ENCODE results near the gene KRTAP10-12. TPM values are rescaled to one million over a fixed set of nuclear protein-coding genes. Genes with fewer than 3 reads are reported as not detected.
"Not testable (repeated sequence)": the region's sequence is repeated elsewhere in the genome, so short reads cannot be mapped to it uniquely, and the experiment has no call there.

Gene KRTAP10-12, protein sequence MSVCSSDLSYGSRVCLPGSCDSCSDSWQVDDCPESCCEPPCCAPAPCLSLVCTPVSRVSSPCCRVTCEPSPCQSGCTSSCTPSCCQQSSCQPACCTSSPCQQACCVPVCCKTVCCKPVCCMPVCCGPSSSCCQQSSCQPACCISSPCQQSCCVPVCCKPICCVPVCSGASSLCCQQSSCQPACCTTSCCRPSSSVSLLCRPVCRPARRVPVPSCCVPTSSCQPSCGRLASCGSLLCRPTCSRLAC
- total RNA-seq (2016; rRNA removed; fragmentation: Illumina TruSeq; extraction: Trizol) (not detected in 2 replicates), polyA plus RNA-seq (2011; rRNA removed) (not detected in 2 replicates), polyA minus RNA-seq (2011; rRNA and poly(A)+ RNA removed; ENCODE audit: low replicate concordance) (not detected in 2 replicates), Bru-seq, nascent RNA (not detected), BruChase-seq, experiment 1, labeled RNA remaining after a 6-hour chase (not detected), BruChase-seq, experiment 2, labeled RNA remaining after a 2-hour chase (not detected)
- not detected in 2 replicates for total RNA-seq (2016; cell fraction: cytosol; rRNA removed; fragmentation: Illumina TruSeq; extraction: Trizol; ENCODE audit: low read depth)
- total RNA-seq (2016; cell fraction: insoluble cytoplasmic fraction; rRNA removed; fragmentation: Illumina TruSeq; extraction: Trizol) = not detected in 2 replicates
- not detected in 2 replicates for total RNA-seq (2016; cell fraction: membrane; rRNA removed; fragmentation: Illumina TruSeq; extraction: Trizol)
- total RNA-seq (2016; cell fraction: nucleus; rRNA removed; fragmentation: Illumina TruSeq; extraction: Trizol) = not detected in 2 replicates
- not detected in 2 replicates for polyA plus RNA-seq (2011; cell fraction: cytosol; rRNA removed)
- polyA plus RNA-seq (2011; cell fraction: nucleus; rRNA removed) = not detected in 2 replicates
- polyA plus RNA-seq (2012) = not detected in 2 replicates
- not detected in 2 replicates for polyA plus RNA-seq (2016; cell fraction: cytosol; fragmentation: Illumina TruSeq; extraction: Trizol; ENCODE audit: low read depth)
- polyA plus RNA-seq (2016; cell fraction: insoluble cytoplasmic fraction; fragmentation: Illumina TruSeq; extraction: Trizol; ENCODE audit: low read depth) = not detected in 2 replicates
- polyA plus RNA-seq (2016; cell fraction: membrane; fragmentation: Illumina TruSeq; extraction: Trizol; ENCODE audit: low read depth) = not detected in 2 replicates
- polyA plus RNA-seq (2016; cell fraction: nucleus; fragmentation: Illumina TruSeq; extraction: Trizol; ENCODE audit: insufficient read depth, low read depth) = not detected in 2 replicates
- polyA minus RNA-seq (2011; cell fraction: cytosol; rRNA and poly(A)+ RNA removed) = not detected in 2 replicates
- polyA minus RNA-seq (2011; cell fraction: nucleus; rRNA and poly(A)+ RNA removed) = not detected in 2 replicates
- long read RNA-seq, experiment 1 = 0 reads
- long read RNA-seq, experiment 2 = 0 reads

GRCh38 chr21:44697172-44697810 is at the start of gene KRTAP10-12:
Gene KRTAP10-12, plus strand, starts transcription at chr21:44697172. Its CDS starts 30 bp downstream, at chr21:44697202.
- FAIRE-seq; BruUV-seq (replicated peaks); DNase-seq (ENCODE audit: low spot score); POLR2A ChIA-PET; H4K20me1 ChIP-seq (ENCODE audit: insufficient read depth, low read length); H3K27me3 ChIP-seq (ENCODE audit: control insufficient read depth in 1 of 2, insufficient read depth in 2 of 2, low read length in 2 of 2); H2AFZ ChIP-seq (ENCODE audit: low read length); ATAC-seq; H3K79me2 ChIP-seq (ENCODE audit: insufficient read depth, low read length); H3K36me3 ChIP-seq (replicated peaks in 1 of 2; ENCODE audit: control insufficient read depth in 1 of 2, insufficient read depth in 2 of 2, low read length in 2 of 2); in situ Hi-C loops (cut with HindIII; ENCODE audit: extremely low pct_ligation_motif_present, low pct_unique_long_range_greater_than_20kb); CTCF ChIA-PET (ENCODE audit: low intra/inter-chr PET ratio, low total read pairs): not testable (repeated sequence)
- Histone ChIP-seq H3K9me3 (ENCODE audit: low read length) (peaks cover 16% of the 10 kb centered on the region), H3K4me1 (ENCODE audit: insufficient read depth, low read length) (peaks cover 72% of the 10 kb centered on the region), H3K27ac (ENCODE audit: extremely low read length, insufficient read depth, low read length) (peak within 1 kb of the TSS; percentile 35), H3K9ac (ENCODE audit: insufficient read depth, low read depth, low read length) (peak within 1 kb of the TSS; percentile 40), H3K4me3 (replicated peaks in 1 of 3; ENCODE audit: insufficient read depth in 1 of 3, low read depth in 2 of 3, low read length in 3 of 3) (peak within 1 kb of the TSS; percentile 40 to 68 (median 44); a peak in 5 of 6 replicates), H3K4me2 (ENCODE audit: low read depth, low read length) (peak within 1 kb of the TSS; percentile 80)
- intact Hi-C loops (cut with micrococcal nuclease; ENCODE audit: unreplicated experiment) = loop anchor here (10.0 kb wide), 1 partner anchor 62 kb away; the partner anchor contains the start of gene KRTAP10-10
- TF ChIP-seq THAP8 (CRISPR knock-in tag; IDR thresholded peaks at IDR 0.05; ENCODE audit: borderline replicate concordance) (0 out of 2 replicates have a peak, but pooled peaks have one; percentile 29), CHCHD3 (CRISPR knock-in tag; IDR thresholded peaks at IDR 0.05) (0 out of 2 replicates have a peak, but pooled peaks have one; percentile 50), ZNF768 (CRISPR knock-in tag; IDR thresholded peaks at IDR 0.05) (peak; percentile 86), ADNP (CRISPR knock-in tag; IDR thresholded peaks at IDR 0.05) (peak; percentile 66; the same call in 1 of the 2 replicates), ZNF296 (CRISPR knock-in tag; conservative IDR thresholded peaks at IDR 0.05) (0 out of 2 replicates have a peak, but pooled peaks have one; percentile 61), ZMYM3 (CRISPR knock-in tag; IDR thresholded peaks at IDR 0.05) (peak; percentile 99), ZNF776 (CRISPR knock-in tag; IDR thresholded peaks at IDR 0.05) (0 out of 2 replicates have a peak, but pooled peaks have one; percentile 40), ZFP91 (CRISPR knock-in tag; IDR thresholded peaks at IDR 0.05; ENCODE audit: borderline replicate concordance) (0 out of 2 replicates have a peak, but pooled peaks have one; percentile 48), ZNF333 (CRISPR knock-in tag; IDR thresholded peaks at IDR 0.05; ENCODE audit: borderline replicate concordance) (0 out of 2 replicates have a peak, but pooled peaks have one; percentile 25), HIVEP1 (CRISPR knock-in tag; IDR thresholded peaks at IDR 0.05) (0 out of 2 replicates have a peak, but pooled peaks have one; percentile 42), ATF7-NPFF (CRISPR knock-in tag; IDR thresholded peaks at IDR 0.05; ENCODE audit: low read depth) (peak; percentile 43; the same call in 1 of the 2 replicates)
- 66% methylated on average over 12 of the region's 21 CpGs for WGBS (ENCODE audit: low lambda C conversion rate)
